PC-3 (cell line): ENCODE measurements around the gene PPARG. TPM values are rescaled to one million over a fixed set of nuclear protein-coding genes. Genes with fewer than 3 reads are reported as not detected.

Experiments used
- ATAC-seq: fragments of 200-7000 bp; cut with Tn5 transposase; 2 replicates; pipeline ENCODE4 v1.9.1; 2020; ENCODE audit warnings: mild to moderate bottlenecking, moderate library complexity
- BruUV-seq: library from RNA; stranded (reverse); fragments of 400-500 nt; replicated peaks from 2 replicates; lab custom pipeline; 2021; lab: Mats Ljungman, UMichigan
- CTCF ChIA-PET: fragments of 300-600 bp; sonication (Branson Sonifier 250); formaldehyde crosslinking; loops from one replicate; lab custom pipeline; 2022; ENCODE audit warnings: antibody characterized with exemption; lab: Charles Lee
- POLR2A ChIA-PET: fragments of 300-600 bp; sonication (Branson Sonifier 250); formaldehyde crosslinking; loops from one replicate; lab custom pipeline; 2022; ENCODE audit warnings: antibody characterized with exemption; ENCODE audit not compliant: unreplicated experiment; lab: Charles Lee
- DNase-seq: peaks from one replicate; pipeline ENCODE4 v3.0.0-alpha.2; 2015
- H2AFZ ChIP-seq: fragments of 300-600 bp; sonication (generic); 2 replicates; pipeline ENCODE4 v1.6.0; 2016; ENCODE audit warnings: antibody characterized with exemption, low read length
- H3F3A ChIP-seq: fragments of 300-600 bp; sonication (generic); one replicate; pipeline ENCODE4 v1.6.0; 2017; ENCODE audit warnings: antibody characterized with exemption, low read length, control low read depth, mild to moderate bottlenecking; ENCODE audit not compliant: unreplicated experiment
- H3K27ac ChIP-seq: fragments of 300-600 bp; sonication (generic); 2 replicates; pipeline ENCODE4 v1.5.1; 2016; ENCODE audit warnings: mild to moderate bottlenecking, low read length
- H3K27me3 ChIP-seq: fragments of 300-600 bp; sonication (generic); 2 replicates; pipeline ENCODE4 v1.6.1; 2016; ENCODE audit warnings: low read length, mixed read lengths
- H3K36me3 ChIP-seq: fragments of 300-600 bp; sonication (generic); 2 replicates; pipeline ENCODE4 v1.6.1; 2016; ENCODE audit warnings: low read depth, mixed run types, low read length, mixed read lengths
- H3K4me1 ChIP-seq: fragments of 300-600 bp; sonication (generic); 2 replicates; pipeline ENCODE4 v1.5.1; 2016; ENCODE audit warnings: low read length; ENCODE audit not compliant: insufficient read depth
- H3K4me2 ChIP-seq: fragments of 300-600 bp; sonication (generic); 2 replicates; pipeline ENCODE4 v1.6.0; 2016; ENCODE audit warnings: low read length
- H3K4me3 ChIP-seq: fragments of 300-600 bp; sonication (generic); 2 replicates; pipeline ENCODE4 v1.5.1; 2016; ENCODE audit warnings: mild to moderate bottlenecking, low read length, mixed read lengths
- H3K79me2 ChIP-seq: fragments of 300-600 bp; sonication (generic); 2 replicates; pipeline ENCODE4 v1.6.1; 2017; ENCODE audit warnings: low read length, mixed read lengths
- H3K9ac ChIP-seq: fragments of 300-600 bp; sonication (generic); 2 replicates; pipeline ENCODE4 v1.6.0; 2016; ENCODE audit warnings: mild to moderate bottlenecking, low read length
- H3K9me2 ChIP-seq: fragments of 300-600 bp; sonication (generic); replicated peaks from 2 replicates; pipeline ENCODE4 v1.6.1; 2016; ENCODE audit warnings: mixed run types, low read length, mixed read lengths
- H3K9me3 ChIP-seq: fragments of 300-600 bp; sonication (generic); 2 replicates; pipeline ENCODE4 v1.6.1; 2016; ENCODE audit warnings: low read length, mixed read lengths
- H4K20me1 ChIP-seq: fragments of 300-600 bp; sonication (generic); 2 replicates; pipeline ENCODE4 v1.6.1; 2016; ENCODE audit warnings: low read length, mixed read lengths
- EZH2 ChIP-seq: fragments of 300-600 bp; sonication (generic); IDR thresholded peaks from one replicate; pipeline ENCODE4 v1.6.1; 2017; ENCODE audit warnings: antibody characterized with exemption, mild to moderate bottlenecking, low read length; ENCODE audit not compliant: unreplicated experiment
- EZH2phosphoT487 ChIP-seq: fragments of 300-600 bp; sonication (generic); IDR thresholded peaks from 2 replicates; pipeline ENCODE4 v1.6.1; 2018; ENCODE audit warnings: mild to moderate bottlenecking, antibody characterized with exemption, low read length, borderline replicate concordance
- intact Hi-C: fragments of 100-400 bp; cut with micrococcal nuclease; formaldehyde crosslinking; loops from 2 replicates; pipeline ENCODE4 v1.9.0; 2023
- total RNA-seq: library from RNA; depleted of rRNA; stranded (reverse); fragments of >200 nt; gene quantifications from 2 replicates; pipeline ENCODE4 v1.2.3, GENCODE V29; 2014
- TF ChIP-seq, protein P1 (sequence below): fragments of 300-600 bp; sonication (generic); conservative IDR thresholded peaks from 2 replicates; pipeline ENCODE4 v1.5.1; 2017; ENCODE audit warnings: antibody characterized with exemption, low read depth, mild to moderate bottlenecking, low read length

Gene PPARG
- total RNA-seq, 1 experiment from 2014 or later = 250 TPM

DNA sequence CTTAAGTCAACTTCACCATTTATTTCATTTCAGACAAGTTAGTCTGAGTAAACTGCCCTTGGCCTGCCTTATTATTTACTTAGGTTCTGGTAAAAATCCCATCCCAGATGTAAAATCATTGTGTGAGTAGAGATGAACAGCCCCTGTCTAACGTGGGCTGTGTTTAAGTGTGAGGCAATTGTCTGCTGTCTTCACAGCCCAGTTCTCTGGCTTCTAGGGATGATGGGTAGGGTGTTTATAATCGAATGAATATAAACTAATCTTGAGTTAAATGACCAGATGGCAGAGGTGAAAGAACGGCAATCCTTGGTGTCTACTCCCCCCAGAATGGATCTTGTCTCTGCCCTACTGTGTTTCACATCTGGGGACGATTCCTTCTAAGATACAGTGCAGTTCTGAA is 20.8 kb downstream of the PPARG start:
- DNase-seq (no peak), ATAC-seq (no peak)
- Histone ChIP-seq H3K36me3 (peaks cover 57% of the 10 kb centered on the region), H3K4me3 (no peak overlapping the region), H3K27me3 (no peaks in the 10 kb centered on the region), H2AFZ (no peak overlapping the region), H3K4me2 (0 out of 2 replicates have a peak overlapping the region, but pooled peaks have one; percentile 0), H3K9ac (no peak overlapping the region; the same call in 1 of the 2 replicates), H3K9me2 (no peaks in the 10 kb centered on the region), H3K4me1 (peaks cover 83% of the 10 kb centered on the region), H3F3A (peaks cover 36% of the 10 kb centered on the region), H3K79me2 (peaks cover 92% of the 10 kb centered on the region), H3K27ac (peak overlapping the region; percentile 97), H3K9me3 (no peaks in the 10 kb centered on the region), H4K20me1 (no peaks in the 10 kb centered on the region)
- no peak for TF ChIP-seq EZH2phosphoT487
- no peak for TF ChIP-seq EZH2
- TF ChIP-seq, protein P1, sequence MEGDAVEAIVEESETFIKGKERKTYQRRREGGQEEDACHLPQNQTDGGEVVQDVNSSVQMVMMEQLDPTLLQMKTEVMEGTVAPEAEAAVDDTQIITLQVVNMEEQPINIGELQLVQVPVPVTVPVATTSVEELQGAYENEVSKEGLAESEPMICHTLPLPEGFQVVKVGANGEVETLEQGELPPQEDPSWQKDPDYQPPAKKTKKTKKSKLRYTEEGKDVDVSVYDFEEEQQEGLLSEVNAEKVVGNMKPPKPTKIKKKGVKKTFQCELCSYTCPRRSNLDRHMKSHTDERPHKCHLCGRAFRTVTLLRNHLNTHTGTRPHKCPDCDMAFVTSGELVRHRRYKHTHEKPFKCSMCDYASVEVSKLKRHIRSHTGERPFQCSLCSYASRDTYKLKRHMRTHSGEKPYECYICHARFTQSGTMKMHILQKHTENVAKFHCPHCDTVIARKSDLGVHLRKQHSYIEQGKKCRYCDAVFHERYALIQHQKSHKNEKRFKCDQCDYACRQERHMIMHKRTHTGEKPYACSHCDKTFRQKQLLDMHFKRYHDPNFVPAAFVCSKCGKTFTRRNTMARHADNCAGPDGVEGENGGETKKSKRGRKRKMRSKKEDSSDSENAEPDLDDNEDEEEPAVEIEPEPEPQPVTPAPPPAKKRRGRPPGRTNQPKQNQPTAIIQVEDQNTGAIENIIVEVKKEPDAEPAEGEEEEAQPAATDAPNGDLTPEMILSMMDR = no peak
- intact Hi-C loops = loop anchor here (2.0 to 5.0 kb wide), 2 partner anchors 21 to 168 kb away; partner anchors contain the start of gene PPARG
- POLR2A ChIA-PET = interaction anchor here (0.6 kb wide), 2 partner anchors 121 to 571 kb away, joined by 3 read pairs; no protein-coding TSS in a partner anchor
- no TSS peak for BruUV-seq
- CTCF ChIA-PET = no interaction called here

DNA sequence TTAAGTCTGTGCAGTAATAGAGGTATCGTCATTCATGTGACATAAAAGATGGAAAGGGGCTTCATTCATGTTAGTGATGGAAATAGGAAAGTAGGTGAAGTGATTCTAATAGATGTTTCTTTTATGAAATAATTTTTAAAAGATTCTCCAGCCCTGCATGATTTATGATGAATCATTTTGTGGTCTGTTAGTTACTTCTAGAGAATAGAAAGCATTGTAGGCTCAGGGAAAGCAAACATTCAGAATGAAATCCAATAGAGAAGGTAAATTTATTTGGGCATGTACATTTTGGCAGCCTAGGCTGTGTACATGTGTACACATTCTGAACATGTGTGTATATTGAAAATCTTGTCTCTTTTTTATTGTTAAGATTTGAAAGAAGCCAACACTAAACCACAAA is 23.1 kb downstream of the PPARG start:
- intact Hi-C loops = no loop called here
- peak overlapping the region; percentile 82 for H3K27ac ChIP-seq
- DNase-seq = peak; percentile 86

DNA sequence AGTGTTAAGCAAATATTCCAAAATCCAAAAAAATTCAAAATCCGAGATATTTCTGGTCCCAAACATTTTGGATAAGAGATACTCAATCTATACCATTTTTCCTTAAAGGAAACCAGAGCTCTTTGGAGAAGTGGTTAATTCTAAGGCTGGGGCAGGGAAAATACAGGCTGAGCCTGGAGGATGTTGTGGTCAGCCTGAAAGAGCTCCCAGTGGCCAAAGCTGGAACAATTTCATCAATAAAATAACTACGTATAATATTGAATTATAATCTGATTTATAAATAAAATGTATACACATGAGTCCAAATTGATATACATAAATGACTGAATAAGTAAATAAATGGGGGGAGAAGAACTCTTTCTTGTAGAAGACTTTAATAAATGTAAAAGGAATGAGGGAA is 24.6 kb downstream of the PPARG start:
- H3K9ac ChIP-seq = no peak overlapping the region
- no TSS peak for BruUV-seq
- ChIA-PET POLR2A (interaction anchor here (0.6 kb wide), 1 partner anchor 23 kb away, joined by 4 read pairs; no protein-coding TSS in a partner anchor), CTCF (no interaction called here)
- intact Hi-C loops = no loop called here
- H3F3A ChIP-seq = peaks cover 34% of the 10 kb centered on the region
- no peaks in the 10 kb centered on the region for H3K9me3 ChIP-seq
- DNase-seq = no peak
- H2AFZ ChIP-seq = no peak overlapping the region
- H4K20me1 ChIP-seq = peaks cover 4% of the 10 kb centered on the region; the same call in 1 of the 2 replicates
- peaks cover 94% of the 10 kb centered on the region for H3K79me2 ChIP-seq
- no peak overlapping the region for H3K4me2 ChIP-seq
- peaks cover 70% of the 10 kb centered on the region for H3K36me3 ChIP-seq
- H3K27ac ChIP-seq = peak overlapping the region; percentile 82
- TF ChIP-seq EZH2phosphoT487 = no peak
- TF ChIP-seq, protein P1 = peak; percentile 22; the same call in 1 of the 2 replicates
- H3K9me2 ChIP-seq = no peaks in the 10 kb centered on the region
- H3K4me3 ChIP-seq = no peak overlapping the region
- no peak for ATAC-seq
- peaks cover 63% of the 10 kb centered on the region for H3K4me1 ChIP-seq
- no peaks in the 10 kb centered on the region for H3K27me3 ChIP-seq

More for the DNA sequence above, 23.1 kb downstream of the PPARG start:
- 0 out of 2 replicates have a peak overlapping the region, but pooled peaks have one; percentile 4 for H3K4me3 ChIP-seq
- H3K36me3 ChIP-seq = peaks cover 59% of the 10 kb centered on the region
- H3K9me2 ChIP-seq = no peaks in the 10 kb centered on the region
- no peaks in the 10 kb centered on the region for H3K27me3 ChIP-seq
- BruUV-seq = no TSS peak
- ChIA-PET POLR2A (no interaction called here), CTCF (no interaction called here)
- TF ChIP-seq EZH2phosphoT487 = no peak
- peaks cover 93% of the 10 kb centered on the region for H3K79me2 ChIP-seq
- peaks cover 40% of the 10 kb centered on the region for H3F3A ChIP-seq
- H2AFZ ChIP-seq = no peak overlapping the region
- H3K9me3 ChIP-seq = no peaks in the 10 kb centered on the region
- peak; percentile 47 for ATAC-seq
- peaks cover 4% of the 10 kb centered on the region; the same call in 1 of the 2 replicates for H4K20me1 ChIP-seq
- peak overlapping the region; percentile 57 for H3K4me2 ChIP-seq
- H3K4me1 ChIP-seq = peaks cover 66% of the 10 kb centered on the region
- H3K9ac ChIP-seq = peak overlapping the region; percentile 41
